NCI-H1105 treated with DMSO at 0.1 percent for 48 hours (cell line): ENCODE results near the gene SIX2.
A peak's percentile ranks its signal among the peaks of the same experiment; 100 is the strongest.

ENCODE experiments used
- DNase-seq: peaks from one replicate; lab custom pipeline; 2025; lab: John Stamatoyannopoulos, UW

Gene SIX2

DNA sequence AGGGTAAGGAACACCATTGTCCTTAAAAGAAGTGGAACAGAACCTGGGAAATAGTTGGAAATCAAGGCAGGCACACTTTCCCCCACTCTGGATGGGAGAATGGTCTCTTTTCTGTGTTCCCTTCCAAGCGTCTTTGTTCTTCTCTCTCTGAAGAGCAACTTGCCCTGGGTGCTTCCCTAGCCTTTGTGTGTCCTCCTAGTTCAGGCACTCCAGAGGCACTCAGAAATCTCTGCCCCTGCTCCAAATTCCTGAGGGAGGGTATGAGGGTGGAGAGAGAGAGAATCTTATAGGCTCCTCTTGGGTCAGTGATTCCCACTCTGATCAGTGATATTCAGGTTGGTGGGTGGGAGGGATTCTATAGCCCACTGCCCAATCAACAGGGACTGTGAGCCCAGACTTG, 8.8 kb upstream of the SIX2 start:
- DNase-seq: no peak

DNA sequence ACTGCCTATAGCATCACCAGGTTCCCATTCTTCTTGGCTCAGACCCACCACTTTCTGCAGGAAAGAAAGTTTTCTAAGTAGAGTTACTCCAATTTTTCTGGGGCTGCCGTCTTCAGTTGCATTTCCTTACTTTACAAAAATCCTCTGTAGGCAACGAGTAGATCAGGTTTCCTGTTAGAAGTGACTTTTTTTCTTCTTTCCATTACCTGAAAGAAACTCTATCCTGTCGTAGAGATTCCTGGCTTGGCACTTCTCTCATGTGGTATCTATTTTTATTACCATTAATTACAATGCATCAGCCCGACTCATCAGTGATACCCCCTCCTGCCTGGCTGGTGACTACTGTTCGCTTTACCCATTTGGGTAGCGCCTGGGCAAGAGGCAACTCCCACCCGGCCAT, 5.6 kb upstream of the SIX2 start:
- DNase-seq: no peak

DNA sequence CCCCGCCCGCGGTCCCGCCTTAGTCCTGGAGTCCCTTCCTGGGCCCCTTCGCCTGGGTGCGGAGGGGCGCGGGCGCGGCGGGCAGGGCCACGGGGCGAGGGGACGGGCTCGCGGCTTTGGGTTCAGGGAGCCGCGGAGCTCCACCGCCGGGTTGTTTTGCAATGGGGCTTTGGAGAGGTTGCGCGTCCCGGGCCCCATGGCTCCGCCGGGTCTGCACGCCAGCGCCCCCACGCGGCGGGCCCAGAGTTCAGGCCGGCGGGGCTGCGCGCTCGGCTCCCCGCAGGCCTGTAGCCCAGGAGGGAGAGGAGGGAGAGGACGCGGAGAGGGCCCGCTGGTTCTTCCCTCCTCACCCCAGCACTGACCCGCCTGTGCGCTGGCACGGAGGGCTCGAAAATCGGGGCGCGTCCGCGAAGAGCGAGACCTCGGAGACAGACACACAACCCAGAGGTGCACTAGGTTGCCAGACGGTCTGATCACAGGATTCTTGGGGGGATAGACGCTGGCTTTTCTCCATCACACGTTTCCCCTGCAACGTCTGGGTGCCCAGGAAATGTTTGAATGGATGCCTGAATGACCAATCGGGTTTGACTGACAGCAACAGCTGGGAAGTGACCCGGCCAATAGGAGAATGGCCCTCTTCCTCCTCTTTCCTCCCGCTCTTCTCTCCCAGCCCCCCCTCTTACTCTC, 4.9 kb upstream of the SIX2 start:
- DNase-seq: no peak

DNA sequence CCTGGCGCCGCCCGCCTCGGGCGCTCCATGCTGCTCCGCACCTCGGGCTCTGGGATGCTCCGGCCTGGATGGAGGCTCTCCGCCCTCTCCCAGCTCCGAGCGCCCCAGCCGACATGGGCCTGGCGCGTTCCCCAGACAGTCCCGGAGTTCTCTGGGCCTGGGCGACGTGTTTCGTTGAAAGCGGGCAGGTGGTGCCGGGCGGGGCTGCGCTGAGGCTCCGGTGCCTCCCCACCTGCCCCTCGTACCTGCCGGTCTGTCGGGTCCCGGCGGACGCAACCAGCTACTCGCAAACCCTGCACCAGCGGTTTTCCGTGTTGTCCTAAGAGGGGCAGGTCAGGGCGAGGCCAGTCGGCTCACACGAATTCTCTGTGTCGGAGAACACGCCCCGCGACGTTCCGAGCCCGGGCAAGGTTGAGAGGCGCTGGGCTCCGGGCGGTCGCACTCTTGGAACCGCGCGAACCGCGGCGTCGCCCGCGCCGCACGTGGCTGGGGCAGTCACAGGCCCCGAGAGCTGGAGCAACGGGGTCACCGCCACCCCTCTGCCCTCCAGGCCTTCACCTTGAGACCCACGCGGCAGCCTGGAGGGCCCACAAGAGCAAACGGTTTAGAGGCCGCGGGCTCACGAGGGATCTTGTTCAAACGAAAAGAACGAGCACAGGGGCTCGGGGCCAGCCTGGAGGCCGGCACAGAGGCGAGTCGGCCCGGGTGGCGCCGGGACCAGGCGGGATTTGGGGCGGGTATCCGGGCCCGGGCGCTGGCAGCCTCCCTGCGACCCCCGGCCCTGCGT, 4.2 kb upstream of the SIX2 start:
- DNase-seq: no peak

DNA sequence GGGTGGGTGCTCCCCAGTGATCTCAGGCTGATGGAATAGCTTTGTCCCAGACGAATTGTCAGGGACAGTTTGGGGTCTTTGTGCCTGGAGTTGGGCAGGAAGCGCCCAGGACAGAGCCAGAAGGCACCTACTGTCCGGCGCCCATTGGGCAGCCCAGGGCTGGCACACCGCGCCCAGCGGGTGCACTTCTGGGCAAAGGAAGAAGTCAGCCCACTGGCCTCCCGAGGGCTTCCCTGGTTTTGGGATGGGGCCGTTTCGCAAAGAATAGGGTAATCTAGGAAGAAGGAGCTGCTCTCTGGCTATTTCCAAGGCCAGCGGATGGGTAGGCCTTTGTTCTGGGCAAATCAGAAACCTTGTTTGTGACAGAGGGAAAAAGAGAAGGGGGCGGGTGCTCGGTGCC, 3.5 kb upstream of the SIX2 start:
- DNase-seq: no peak

DNA sequence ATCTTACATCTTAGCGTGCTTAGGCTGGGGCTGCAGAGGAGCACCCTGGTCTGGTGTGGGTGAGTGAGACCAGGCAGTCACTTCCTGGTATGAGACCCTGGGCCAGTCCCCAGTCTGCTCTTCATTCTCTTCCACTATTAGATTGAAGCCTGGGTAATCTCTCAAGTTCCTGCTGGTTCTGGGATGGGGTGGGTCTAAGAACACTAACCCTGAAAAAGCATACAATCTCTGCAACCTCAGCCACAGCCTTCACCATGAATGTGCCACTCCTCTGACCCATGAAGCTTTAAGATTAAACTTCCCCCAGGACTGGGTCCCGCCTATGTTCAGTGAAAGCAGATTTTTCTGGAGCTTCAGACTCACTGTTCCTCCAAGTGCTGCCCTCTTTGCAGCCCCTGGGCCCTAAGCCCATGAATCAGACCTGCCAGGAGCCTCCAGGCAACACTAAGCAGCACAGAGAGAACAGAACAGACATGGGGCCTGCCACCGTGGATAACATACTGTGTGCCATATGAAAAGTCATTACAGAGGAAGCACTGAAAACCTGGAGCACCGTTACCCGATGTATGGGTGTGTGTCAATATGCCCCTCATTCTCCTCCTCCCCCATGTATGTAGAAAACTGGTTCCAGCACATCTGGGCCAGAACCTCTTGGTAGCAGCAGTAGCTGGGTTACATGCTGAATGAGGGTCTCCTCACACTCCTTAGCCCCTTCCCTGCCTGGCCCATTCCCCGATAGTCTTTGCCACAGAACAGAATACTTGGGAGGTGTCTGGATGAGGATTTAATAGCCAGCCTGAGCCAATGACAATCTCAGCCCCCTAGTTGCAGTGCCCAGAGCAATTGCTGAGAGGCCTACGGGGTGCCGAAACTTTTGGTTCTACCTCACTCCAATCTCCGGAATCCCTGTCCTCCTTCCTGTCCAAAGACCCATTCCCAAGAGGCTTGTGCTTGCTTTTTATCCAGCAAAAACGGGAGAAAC, 2.7 kb upstream of the SIX2 start:
- DNase-seq: no peak

DNA sequence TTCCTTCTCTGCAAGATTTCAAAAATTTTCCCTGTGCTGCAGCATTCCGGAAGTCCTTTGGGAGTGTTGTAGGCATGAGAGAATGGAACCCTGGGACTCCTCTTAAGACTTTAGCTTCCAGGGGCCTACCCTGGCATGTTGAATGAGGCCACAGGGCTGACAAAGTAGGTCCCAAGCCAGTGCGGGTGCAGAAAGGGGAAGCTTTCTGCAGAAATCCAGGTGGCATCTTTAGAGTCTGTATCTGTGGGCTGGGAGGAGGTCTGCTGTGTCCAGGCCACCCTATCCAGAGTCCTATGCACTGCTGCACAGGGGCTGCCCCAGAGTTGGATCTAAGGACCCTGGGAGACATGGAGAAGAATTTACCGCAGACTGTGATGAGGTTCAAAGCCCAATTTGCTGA, 1.9 kb upstream of the SIX2 start:
- DNase-seq: no peak

DNA sequence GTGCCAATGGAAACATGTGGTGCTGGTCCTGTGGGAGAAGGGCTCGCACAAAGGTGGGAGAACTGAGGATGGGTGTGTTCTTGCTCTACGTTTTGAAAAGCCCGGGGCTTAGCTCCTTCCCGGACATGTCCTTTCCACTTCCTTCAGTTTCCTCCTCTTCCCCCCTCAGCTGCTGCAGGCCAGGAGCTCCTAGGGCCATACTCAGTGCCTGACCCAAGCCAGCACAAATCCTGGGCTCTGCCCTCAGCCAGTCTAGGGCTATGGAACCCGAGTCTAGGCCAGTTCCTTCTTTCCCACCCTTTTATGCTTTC, 1.4 kb upstream of the SIX2 start:
- DNase-seq: no peak

DNA sequence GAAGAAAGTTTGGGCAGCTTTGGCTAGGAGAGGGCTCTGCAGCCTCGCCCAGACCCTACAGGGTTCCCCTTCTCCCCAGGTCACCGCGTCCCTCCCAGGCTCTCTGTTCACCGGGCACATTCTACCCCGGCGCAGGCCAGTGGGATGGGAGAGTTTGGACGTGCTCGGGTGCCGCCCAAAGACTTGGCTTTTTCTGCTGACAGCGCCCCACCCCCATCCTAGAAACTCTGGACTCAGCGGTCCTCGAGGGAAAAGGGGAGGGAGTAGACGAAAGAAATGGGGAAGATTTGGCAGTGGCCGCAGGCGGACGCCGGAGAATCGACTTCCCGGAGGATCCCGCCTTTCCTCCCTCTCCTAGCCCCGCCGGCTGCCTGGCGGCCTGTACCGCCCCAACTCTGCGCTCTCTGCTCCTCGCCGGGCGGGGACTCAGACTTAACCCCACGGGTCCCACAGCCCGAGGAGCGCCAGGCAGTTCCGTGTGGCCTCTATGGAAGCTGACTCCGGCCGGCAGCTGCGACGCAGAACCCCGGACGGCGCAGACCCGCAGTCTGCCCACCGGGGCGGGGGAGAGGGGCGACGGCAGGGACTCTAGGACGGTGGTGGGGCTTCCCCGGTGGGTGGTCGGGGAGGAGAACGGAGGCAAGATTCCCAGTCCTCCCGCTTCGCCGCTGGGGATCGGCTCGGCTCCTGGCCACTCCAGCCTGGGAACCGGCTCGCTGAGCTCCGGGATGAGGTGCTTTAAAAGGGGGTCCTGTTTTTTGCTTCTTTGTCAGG, 863 bp upstream of the SIX2 start:
- DNase-seq: peak; percentile 14

DNA sequence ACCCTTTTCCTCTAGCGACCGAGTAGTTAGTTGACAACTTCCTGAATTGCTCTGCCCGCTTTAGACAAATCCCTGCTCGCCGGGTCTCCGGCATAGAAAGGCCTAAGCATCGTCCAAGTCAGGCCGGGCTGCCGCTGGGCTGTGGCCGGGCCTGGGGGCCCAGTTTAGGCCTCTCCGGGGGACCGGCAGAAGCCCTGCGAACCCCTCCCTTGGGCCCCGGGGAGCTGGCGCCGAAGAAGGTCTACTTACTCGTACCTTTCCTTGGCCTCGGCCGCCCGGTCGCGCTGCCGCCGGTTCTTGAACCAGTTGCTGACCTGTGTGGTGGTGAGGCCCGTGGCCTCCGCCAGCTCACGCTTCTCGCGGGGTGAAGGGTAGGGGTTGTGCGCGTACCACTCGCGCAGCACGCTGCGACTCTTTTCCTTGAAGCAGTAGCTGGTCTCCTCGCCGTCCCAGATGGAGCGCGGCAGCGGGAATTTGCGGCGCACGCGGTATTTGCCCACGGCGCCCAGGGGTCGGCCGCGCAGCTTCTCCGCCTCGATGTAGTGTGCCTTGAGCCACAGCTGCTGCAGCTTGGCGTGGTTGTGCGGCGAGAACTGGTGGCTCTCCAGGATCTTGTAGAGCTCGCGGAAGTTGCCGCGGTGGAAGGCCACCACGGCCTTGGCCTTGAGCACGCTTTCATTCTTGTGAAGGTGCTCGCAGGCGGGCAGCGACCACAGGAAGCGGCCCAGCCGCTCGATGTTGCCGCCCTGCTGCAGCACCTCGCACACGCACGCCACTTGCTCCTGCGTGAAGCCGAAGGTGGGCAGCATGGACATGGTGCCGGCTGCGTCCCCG, 739 bp downstream of the SIX2 start:
- DNase-seq: peak; percentile 4

DNA sequence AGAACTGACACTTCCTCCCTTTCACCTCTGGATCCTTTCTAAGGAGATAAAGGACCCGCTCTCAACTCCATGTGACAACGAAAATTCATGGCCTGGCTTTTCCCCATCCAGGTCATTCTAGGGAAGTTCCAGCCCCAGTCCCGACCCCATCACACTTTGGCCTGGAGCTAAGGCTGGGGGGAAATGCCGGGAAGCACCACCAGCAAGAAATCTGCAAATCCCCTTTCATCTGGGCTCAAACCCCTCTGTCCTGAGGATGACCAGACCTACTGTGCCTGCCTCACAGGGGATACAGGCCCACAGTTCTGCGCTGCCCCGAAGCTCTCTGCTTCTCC, 1.3 kb downstream of the SIX2 start:
- DNase-seq: no peak

DNA sequence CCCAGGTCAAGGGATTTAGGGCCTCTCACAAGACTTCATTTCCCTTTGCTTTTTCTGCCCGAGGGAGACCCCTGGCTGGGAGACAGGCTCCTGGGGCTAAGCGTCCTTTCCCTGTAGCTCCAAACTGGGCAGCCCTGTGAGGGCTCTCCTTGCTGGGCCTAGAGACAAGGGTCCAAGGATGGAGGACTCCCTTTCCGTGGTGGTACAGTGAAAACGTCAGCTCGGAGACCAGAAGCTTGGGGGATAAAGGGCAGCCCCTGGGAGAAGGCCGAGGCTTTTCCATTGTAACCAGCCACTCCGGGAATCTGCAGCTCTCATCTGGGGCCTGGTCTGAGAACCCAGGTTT, 2.3 kb downstream of the SIX2 start:
- DNase-seq: no peak

DNA sequence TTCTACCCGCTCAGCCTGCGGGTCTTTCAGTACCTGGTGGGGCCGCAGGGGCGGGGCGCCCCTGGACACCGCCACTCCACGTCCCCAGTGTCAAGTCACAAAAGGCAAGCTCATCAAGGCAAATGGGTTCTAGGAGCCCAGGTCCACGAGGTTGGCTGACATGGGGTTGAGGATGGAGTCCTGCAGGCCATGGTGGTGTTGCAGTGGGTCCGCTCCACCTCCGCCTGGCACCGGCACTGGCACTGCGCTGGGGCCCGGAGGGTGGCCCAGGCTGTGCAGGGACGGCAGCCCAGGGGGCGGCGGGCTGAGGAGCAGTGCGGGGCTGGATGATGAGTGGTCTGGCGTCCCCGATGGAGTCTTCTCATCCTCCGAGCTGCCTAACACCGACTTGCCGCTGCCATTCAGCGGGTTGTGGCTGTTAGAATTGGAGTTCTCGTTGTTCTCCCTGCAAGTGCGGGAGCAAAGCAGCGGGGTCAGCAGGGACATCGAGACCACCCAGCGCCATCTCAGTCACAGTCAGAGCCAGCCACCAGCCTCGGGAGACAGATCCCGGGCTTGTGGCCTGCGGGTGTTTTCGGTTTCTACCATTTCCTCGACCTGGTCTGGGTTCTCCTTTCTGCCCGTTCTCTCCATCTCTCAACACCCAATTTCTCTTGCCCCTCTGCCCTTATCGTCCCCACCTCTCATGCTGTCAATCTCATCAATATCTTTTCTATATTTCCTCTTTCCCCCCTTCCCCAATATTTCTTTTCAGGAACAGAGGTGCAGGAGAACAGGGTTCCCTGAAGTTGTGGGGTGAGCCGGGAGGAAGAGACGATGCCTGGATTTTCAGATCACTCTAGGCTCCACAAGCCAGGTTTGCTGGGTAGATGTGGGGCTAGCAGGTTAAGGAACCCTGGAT, 3.0 kb downstream of the SIX2 start:
- no peak for DNase-seq

DNA sequence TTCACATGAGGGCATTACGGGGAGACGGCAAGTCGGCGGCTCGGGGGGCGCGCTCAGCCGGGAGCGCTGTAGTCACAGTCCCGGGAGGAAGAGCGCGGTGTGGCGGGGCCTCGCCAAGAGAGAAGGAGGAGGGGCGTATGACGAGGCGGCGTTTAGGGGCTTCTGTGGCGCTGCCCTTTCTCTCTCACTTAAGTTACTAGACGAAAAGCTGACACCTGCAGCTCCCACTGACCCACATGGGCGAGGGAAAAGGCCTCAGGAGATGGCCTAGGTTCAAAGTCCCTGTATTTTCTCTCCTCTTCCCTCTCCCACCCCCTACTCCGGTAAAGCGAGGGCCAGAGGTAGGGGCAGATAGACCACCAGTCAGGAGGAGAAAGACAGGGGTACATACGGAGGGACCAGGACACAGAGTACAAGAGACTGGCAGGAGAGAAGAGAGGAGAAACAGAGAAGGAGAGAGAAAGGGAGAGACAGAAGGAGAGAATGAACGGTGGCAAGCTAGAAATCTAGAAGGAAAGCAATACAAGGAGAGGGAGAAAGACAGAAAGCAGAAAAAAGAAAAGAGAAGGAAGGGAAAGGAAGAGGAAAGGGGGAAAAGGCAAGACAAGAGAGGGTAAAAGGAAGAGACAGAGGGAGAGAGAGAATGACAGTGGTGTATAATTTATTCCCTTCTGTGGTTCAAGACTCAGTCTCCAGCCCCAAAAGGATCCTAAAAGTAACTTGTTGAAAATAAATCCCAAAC, 3.8 kb downstream of the SIX2 start:
- DNase-seq: no peak

DNA sequence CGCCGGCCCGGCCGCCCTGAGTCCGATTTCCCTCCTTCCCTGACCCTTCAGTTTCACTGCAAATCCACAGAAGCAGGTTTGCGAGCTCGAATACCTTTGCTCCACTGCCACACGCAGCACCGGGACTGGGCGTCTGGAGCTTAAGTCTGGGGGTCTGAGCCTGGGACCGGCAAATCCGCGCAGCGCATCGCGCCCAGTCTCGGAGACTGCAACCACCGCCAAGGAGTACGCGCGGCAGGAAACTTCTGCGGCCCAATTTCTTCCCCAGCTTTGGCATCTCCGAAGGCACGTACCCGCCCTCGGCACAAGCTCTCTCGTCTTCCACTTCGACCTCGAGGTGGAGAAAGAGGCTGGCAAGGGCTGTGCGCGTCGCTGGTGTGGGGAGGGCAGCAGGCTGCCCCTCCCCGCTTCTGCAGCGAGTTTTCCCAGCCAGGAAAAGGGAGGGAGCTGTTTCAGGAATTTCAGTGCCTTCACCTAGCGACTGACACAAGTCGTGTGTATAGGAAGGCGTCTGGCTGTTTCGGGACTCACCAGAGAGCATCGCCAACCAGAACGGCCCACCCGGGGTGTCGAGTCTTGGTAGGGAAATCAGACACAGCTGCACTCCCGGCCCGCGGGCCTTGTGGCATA, 4.6 kb downstream of the SIX2 start:
- no peak for DNase-seq

DNA sequence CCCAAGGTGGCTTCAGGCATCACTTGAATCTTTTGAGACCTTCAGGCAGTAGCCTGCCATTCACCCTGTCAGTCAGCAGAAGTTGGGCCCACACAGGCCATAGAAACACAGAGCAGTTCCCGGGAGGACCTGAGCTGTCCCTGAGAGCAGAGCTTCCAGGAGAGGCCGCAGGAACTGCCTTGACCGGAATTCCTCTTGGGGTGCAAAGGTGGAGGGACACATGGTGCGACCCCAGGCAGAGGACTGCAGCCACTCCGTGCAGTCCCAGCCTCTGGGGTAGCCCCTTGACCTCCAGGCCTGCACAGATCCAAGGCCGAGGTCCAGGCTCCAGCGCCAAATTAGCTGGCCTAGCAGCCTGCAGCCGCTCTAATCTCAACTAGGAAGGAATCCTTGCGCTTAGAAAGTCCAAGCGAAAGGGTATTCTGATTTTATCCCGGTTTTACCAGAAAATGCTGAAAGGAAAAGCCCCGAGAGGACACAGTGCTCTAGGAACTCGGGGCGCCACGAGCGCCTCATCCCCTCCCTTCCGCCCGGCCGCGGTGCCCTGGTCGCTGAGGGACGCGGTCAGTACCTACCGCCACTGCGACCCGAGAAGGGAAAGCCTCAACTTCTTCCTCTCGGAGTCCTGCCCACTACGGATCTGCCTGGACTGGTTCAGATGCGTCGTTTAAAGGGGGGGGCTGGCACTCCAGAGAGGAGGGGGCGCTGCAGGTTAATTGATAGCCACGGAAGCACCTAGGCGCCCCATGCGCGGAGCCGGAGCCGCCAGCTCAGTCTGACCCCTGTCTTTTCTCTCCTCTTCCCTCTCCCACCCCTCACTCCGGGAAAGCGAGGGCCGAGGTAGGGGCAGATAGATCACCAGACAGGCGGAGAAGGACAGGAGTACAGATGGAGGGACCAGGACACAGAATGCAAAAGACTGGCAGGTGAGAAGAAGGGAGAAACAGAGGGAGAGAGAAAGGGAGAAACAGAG, 5.4 kb downstream of the SIX2 start:
- DNase-seq: no peak

DNA sequence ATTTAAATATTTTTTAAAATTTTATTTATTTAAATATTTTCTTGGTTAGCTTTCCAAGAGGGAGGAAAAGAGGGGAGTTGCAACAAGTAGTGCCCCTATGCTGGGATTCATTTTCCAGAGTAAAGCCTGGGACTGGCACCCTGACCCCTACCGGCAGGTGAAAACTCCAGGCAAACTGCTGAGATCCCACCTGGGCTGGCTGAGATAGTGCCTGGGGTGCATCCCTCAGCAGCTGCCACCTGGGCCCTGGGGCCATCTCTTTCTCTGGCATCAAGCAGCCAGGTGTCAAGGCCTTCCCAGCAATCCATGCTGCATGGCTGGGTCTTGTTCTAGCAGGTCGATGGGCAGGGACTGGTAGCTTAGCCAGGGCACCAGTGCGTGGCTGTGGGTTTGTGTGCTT, 6.6 kb downstream of the SIX2 start:
- no peak for DNase-seq

DNA sequence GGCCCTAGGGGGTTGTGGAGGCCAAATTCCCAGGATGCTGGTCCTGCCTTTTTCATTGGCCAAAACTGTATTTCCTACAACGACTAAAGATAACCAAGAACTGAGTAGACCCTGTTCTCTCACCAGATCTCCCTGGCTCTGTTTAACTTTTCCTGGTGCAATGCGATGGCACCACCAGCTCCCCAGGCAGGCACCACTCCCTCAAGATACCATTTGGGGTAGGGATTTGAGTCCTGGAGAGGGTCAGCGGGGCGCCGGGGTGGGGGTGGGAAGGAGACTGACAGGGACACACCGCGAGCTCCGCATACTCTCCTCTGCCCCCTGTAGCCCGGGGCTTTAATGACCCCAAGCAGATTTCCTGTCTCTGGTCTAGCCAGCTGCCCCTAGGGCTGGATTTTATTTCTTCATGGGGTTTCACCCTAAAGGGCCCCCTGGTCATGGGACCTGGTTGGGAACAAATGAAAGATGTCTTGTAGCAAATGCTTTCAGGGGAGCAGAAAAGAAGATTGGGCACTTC, 7.3 kb downstream of the SIX2 start:
- DNase-seq: no peak
